Right lobe of liver (tissue), 4 donors: ENCODE results near the gene AKAP8.

ENCODE experiments used
- POLR2A ChIP-seq: fragments of 450-650 bp; IDR thresholded peaks from one replicate; pipeline ENCODE4 v1.6.1; 2017; ENCODE audit warnings: antibody characterized with exemption, mild to moderate bottlenecking
- TF ChIP-seq, protein P1 (sequence below), 4 donors: fragments of 200-600 bp in 3 of 4; fragments of 450-650 bp in 1 of 4; IDR thresholded peaks; one replicate each; pipeline versions ENCODE4 v1.5.1 to v1.8.0; 2016 to 2022; ENCODE audit warnings: antibody characterized with exemption in 4 of 4, mild to moderate bottlenecking in 2 of 4
- donor health status: DM: no; HTN: no; CAD: no.
- donor health status: DM: no; HTN: no; CAD: no.
- donor health status: DM: no; HTN: yes; CAD: no.

- TF ChIP-seq, protein P1, sequence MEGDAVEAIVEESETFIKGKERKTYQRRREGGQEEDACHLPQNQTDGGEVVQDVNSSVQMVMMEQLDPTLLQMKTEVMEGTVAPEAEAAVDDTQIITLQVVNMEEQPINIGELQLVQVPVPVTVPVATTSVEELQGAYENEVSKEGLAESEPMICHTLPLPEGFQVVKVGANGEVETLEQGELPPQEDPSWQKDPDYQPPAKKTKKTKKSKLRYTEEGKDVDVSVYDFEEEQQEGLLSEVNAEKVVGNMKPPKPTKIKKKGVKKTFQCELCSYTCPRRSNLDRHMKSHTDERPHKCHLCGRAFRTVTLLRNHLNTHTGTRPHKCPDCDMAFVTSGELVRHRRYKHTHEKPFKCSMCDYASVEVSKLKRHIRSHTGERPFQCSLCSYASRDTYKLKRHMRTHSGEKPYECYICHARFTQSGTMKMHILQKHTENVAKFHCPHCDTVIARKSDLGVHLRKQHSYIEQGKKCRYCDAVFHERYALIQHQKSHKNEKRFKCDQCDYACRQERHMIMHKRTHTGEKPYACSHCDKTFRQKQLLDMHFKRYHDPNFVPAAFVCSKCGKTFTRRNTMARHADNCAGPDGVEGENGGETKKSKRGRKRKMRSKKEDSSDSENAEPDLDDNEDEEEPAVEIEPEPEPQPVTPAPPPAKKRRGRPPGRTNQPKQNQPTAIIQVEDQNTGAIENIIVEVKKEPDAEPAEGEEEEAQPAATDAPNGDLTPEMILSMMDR (IDR thresholded peaks at IDR 0.05), result no peak
- TF ChIP-seq POLR2A, result no peak
Measured at GRCh38 chr19:15372891-15373301, 6.7 kb downstream of the AKAP8 start.
